Karpas-422 (cell line): ENCODE results near the gene CAPZB. TPM values are rescaled to one million over a fixed set of nuclear protein-coding genes. Genes with fewer than 3 reads are reported as not detected.

ENCODE experiments used
- small RNA-seq: library from RNA; depleted of rRNA; stranded (forward); fragments of <200 nt; gene quantifications from one replicate; pipeline ENCODE3, GENCODE V24; 2014
- total RNA-seq: library from RNA; depleted of rRNA; stranded (reverse); fragments of >200 nt; shearing (Covaris generic); gene quantifications from 2 replicates; pipeline ENCODE4 v1.2.3, GENCODE V29; 2014; ENCODE audit warnings: low replicate concordance; rRNA removed

CAPZB gene
- total RNA-seq, 1 experiment from 2014 or later: 55.5 TPM

Small RNA genes within 50 kb of the gene (small RNA-seq; reads per million reads assigned to genes)
- not detected for gene RN7SL277P
- gene RNU4-28P: not detected
- not detected for gene RNU6-1099P

Other genes with a start within 250 kb of the CAPZB start
- gene EMC1, start 234.0 kb downstream of the CAPZB start, total RNA-seq: 18.1 and 22.8 TPM in 2 replicates
- 15.4 and 31.0 TPM in 2 replicates for gene MRTO4, start 233.7 kb downstream of the CAPZB start, total RNA-seq
- gene AKR7A3, start 196.8 kb downstream of the CAPZB start, total RNA-seq: 0.41 and 1.2 TPM in 2 replicates
- 122 and 161 TPM in 2 replicates for gene AKR7A2, start 173.4 kb downstream of the CAPZB start, total RNA-seq
- 11.6 and 14.5 TPM in 2 replicates for gene SLC66A1, start 173.2 kb downstream of the CAPZB start, total RNA-seq
- gene NBL1, start 158.8 kb upstream of the CAPZB start, total RNA-seq: not detected in 2 replicates
- not detected in 2 replicates for gene HTR6, start 179.3 kb upstream of the CAPZB start, total RNA-seq